Right forelimb (tissue), 1 donor: Measurements from ENCODE around the gene KRABD2.
"Not testable (repeated sequence)": the region's sequence is repeated elsewhere in the genome, so short reads cannot be mapped to it uniquely, and the experiment has no call there.

Source experiments
- DNase-seq: peaks from one replicate; pipeline ENCODE4 v3.0.0-alpha.2; 2018

The KRABD2 gene

GRCh38 chr17:8376271-8377067, at the start of gene KRABD2:
Gene KRABD2, minus strand, starts transcription at chr17:8376704.
- DNase-seq, result peak; percentile 94

- no peak for DNase-seq
Measured at GRCh38 chr17:8421571-8421970, 45.1 kb upstream of the KRABD2 start.

- no peak for DNase-seq
Measured at GRCh38 chr17:8420041-8420934, 43.8 kb upstream of the KRABD2 start.

- DNase-seq, result no peak
Measured at GRCh38 chr17:8419305-8419704, 42.8 kb upstream of the KRABD2 start.

- no peak for DNase-seq
Measured at GRCh38 chr17:8418471-8418870, 42.0 kb upstream of the KRABD2 start.

GRCh38 chr17:8417806-8418205, 41.3 kb upstream of the KRABD2 start:
- no peak for DNase-seq

- no peak for DNase-seq
Measured at GRCh38 chr17:8413938-8414337, 37.4 kb upstream of the KRABD2 start.

GRCh38 chr17:8413328-8413727, 36.8 kb upstream of the KRABD2 start:
- no peak for DNase-seq

GRCh38 chr17:8412089-8412488, 35.6 kb upstream of the KRABD2 start:
- no peak for DNase-seq

- DNase-seq, result no peak
Measured at GRCh38 chr17:8410883-8411238, 34.4 kb upstream of the KRABD2 start.

- peak; percentile 93 for DNase-seq
Measured at GRCh38 chr17:8409966-8410882, 33.7 kb upstream of the KRABD2 start.

GRCh38 chr17:8408371-8408770, 31.9 kb upstream of the KRABD2 start:
- DNase-seq, result no peak

- no peak for DNase-seq
Measured at GRCh38 chr17:8406174-8406573, 29.7 kb upstream of the KRABD2 start.

GRCh38 chr17:8405499-8406016, 29.1 kb upstream of the KRABD2 start:
- DNase-seq, result no peak

- DNase-seq, result no peak
Measured at GRCh38 chr17:8402921-8403536, 26.5 kb upstream of the KRABD2 start.

- DNase-seq, result no peak
Measured at GRCh38 chr17:8401107-8401506, 24.6 kb upstream of the KRABD2 start.

- DNase-seq, result no peak
Measured at GRCh38 chr17:8398980-8399379, 22.5 kb upstream of the KRABD2 start.

GRCh38 chr17:8397636-8398035, 21.1 kb upstream of the KRABD2 start, which contains the start of gene RNF222:
Gene RNF222, minus strand, starts transcription at chr17:8397827. Its CDS starts 4,366 bp downstream, at chr17:8393461.
- no peak for DNase-seq

GRCh38 chr17:8394497-8394896, 18.0 kb upstream of the KRABD2 start:
- not testable (repeated sequence) for DNase-seq

- no peak for DNase-seq
Measured at GRCh38 chr17:8393470-8394231, 17.1 kb upstream of the KRABD2 start.
